Psoas muscle (tissue), 8 donors: ENCODE data around the gene C2CD2. TPM values are rescaled to one million over a fixed set of nuclear protein-coding genes. Genes with fewer than 3 reads are reported as not detected.

Source experiments
- ATAC-seq, 4 donors: fragments of 200-7000 bp; cut with Tn5 transposase; one replicate each; pipeline ENCODE4 v1.9.1; 2020; ENCODE audit warnings: moderate library complexity in 3 of 4, mild to moderate bottlenecking in 2 of 4
- DNase-seq, 2 donors: peaks; one replicate each; pipeline ENCODE4 v3.0.0-alpha.2; 2020
- H3K27ac ChIP-seq: fragments of 200-600 bp; one replicate; pipeline ENCODE4 v1.8.0; 2022
- H3K27me3 ChIP-seq, 3 donors: fragments of 200-600 bp in 1 of 3; one replicate each; pipeline versions ENCODE4 v1.6.1 to v1.8.0; 2013 to 2022; ENCODE audit warnings: low read length in 2 of 3, mild to moderate bottlenecking in 2 of 3, moderate library complexity in 1 of 3; ENCODE audit not compliant: insufficient read depth in 3 of 3
- H3K36me3 ChIP-seq, 2 donors: fragments of 200-600 bp in 1 of 2; one replicate each; pipeline versions ENCODE4 v1.6.1 to v1.8.0; 2013 to 2022; ENCODE audit warnings: low read depth in 1 of 2, mild to moderate bottlenecking in 1 of 2, moderate library complexity in 1 of 2; ENCODE audit not compliant: insufficient read depth in 1 of 2
- H3K4me1 ChIP-seq: fragments of 200-600 bp; one replicate; pipeline ENCODE4 v1.8.0; 2022
- H3K4me3 ChIP-seq: fragments of 200-600 bp; one replicate; pipeline ENCODE4 v1.8.0; 2022; ENCODE audit warnings: mild to moderate bottlenecking
- H3K9me3 ChIP-seq: fragments of 200-600 bp; one replicate; pipeline ENCODE4 v1.8.0; 2022
- WGBS, 3 donors: extraction: QIAGEN DNeasy Blood & Tissue Kit; methylation state at CpG; one replicate each; pipeline versions ENCODE4 v1.1.6 to v1.1.7; 2013; 5-methylcytosine and 5-hydroxymethylcytosine counted together
- intact Hi-C, 2 donors: fragments of 100-400 bp; cut with DNase I; formaldehyde crosslinking; loops; one replicate each; pipeline versions ENCODE4 v1.11.0 to v1.14.2; 2022
- polyA plus RNA-seq, 3 donors: library from polyadenylated mRNA; stranded (reverse); fragments of 200-250 nt; gene quantifications; one replicate each; pipeline ENCODE4 v1.2.3, GENCODE V29; 2013
- total RNA-seq, 4 donors: library from RNA; stranded (reverse); fragmentation: NEBNext Ultra II Directional in 2 of 4; extraction: Animal tissue kit (Norgen Biotek cat#: 25700) in 2 of 4; gene quantifications; one replicate each; pipeline versions ENCODE4 v1.2.1 to v1.2.4, GENCODE V29; 2021 to 2023
- TF ChIP-seq, protein P1 (sequence below): fragments of 200-600 bp; IDR thresholded peaks from one replicate; pipeline ENCODE4 v1.8.0; 2022; ENCODE audit warnings: antibody characterized with exemption
- donor health status: healthy with polysubstance abuse.
- donor health status: DM: no; HTN: no; CAD: no; lungs with moderate emphysema.
- donor health status: Bipolar disorder and iron deficiency.
- donor health status: healthy.
- donor health status: DM: yes; HTN: yes; CAD: no.
- donor health status: DM: no; HTN: no; CAD: no.
- donor health status: DM: no; HTN: no; CAD: no.
- donor health status: DM: yes; HTN: yes; CAD: no.

The C2CD2 gene
- total and polyA plus RNA-seq, 7 donors: 1.6 to 6.6 (median 3.2) TPM

GRCh38 chr21:41992576-41992975, 38.8 kb upstream of the C2CD2 start:
- Histone ChIP-seq H3K27me3 (no peaks in the 10 kb centered on the region), H3K27ac (no peak overlapping the region), H3K4me3 (no peak overlapping the region), H3K36me3 (peaks cover 9 to 44% of the 10 kb centered on the region in 2 donors), H3K4me1 (peaks cover 5% of the 10 kb centered on the region), H3K9me3 (no peaks in the 10 kb centered on the region)
- no peak for ATAC-seq
- intact Hi-C loops: no loop called here
- no peak for DNase-seq
- TF ChIP-seq, protein P1, sequence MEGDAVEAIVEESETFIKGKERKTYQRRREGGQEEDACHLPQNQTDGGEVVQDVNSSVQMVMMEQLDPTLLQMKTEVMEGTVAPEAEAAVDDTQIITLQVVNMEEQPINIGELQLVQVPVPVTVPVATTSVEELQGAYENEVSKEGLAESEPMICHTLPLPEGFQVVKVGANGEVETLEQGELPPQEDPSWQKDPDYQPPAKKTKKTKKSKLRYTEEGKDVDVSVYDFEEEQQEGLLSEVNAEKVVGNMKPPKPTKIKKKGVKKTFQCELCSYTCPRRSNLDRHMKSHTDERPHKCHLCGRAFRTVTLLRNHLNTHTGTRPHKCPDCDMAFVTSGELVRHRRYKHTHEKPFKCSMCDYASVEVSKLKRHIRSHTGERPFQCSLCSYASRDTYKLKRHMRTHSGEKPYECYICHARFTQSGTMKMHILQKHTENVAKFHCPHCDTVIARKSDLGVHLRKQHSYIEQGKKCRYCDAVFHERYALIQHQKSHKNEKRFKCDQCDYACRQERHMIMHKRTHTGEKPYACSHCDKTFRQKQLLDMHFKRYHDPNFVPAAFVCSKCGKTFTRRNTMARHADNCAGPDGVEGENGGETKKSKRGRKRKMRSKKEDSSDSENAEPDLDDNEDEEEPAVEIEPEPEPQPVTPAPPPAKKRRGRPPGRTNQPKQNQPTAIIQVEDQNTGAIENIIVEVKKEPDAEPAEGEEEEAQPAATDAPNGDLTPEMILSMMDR: no peak
- 98% methylated on average over 15 of the region's 15 CpGs for WGBS, 3 donors

DNA sequence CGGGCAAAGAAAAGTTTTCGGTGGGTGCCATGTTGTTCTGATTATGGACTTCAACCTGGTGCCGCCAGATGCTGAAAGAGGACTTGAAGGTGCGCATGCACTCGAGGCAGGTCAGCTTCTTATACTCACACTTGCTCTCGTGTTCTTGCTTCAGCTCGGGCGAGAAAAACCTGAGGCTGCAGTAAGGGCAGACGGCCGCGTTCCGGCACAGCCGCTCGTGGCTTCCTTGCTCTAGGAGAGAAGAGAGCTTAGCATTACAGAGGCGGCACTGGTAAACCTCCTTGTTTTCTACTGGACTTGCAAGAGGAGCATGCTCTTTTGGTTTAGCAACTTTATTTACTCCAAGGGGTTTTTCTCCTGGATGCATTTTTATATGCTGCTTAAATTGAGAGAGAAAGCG, 37.8 kb upstream of the C2CD2 start:
- Histone ChIP-seq H3K4me1 (no peaks in the 10 kb centered on the region), H3K36me3 (peaks cover 9 to 44% of the 10 kb centered on the region in 2 donors), H3K27ac (no peak overlapping the region), H3K27me3 (no peaks in the 10 kb centered on the region), H3K9me3 (no peaks in the 10 kb centered on the region), H3K4me3 (no peak overlapping the region)
- DNase-seq: no peak
- WGBS, 3 donors: 96 to 98% (median 97%) methylated on average over 16 of the region's 16 CpGs
- TF ChIP-seq, protein P1: no peak
- ATAC-seq: no peak
- intact Hi-C loops: no loop called here

GRCh38 chr21:41989698-41990097, 35.9 kb upstream of the C2CD2 start:
- peaks cover 9 to 44% of the 10 kb centered on the region in 2 donors for H3K36me3 ChIP-seq

GRCh38 chr21:41987310-41987709, 33.5 kb upstream of the C2CD2 start:
- intact Hi-C loops: no loop called here
- peaks cover 4 to 24% of the 10 kb centered on the region in 2 donors for H3K36me3 ChIP-seq
- TF ChIP-seq, protein P1: no peak
- no peaks in the 10 kb centered on the region for H3K4me1 ChIP-seq
- H3K9me3 ChIP-seq: no peaks in the 10 kb centered on the region
- no peak for ATAC-seq
- no peak for DNase-seq
- no peak overlapping the region for H3K4me3 ChIP-seq
- 93 to 96% (median 95%) methylated on average over 3 of the region's 3 CpGs for WGBS, 3 donors
- H3K27me3 ChIP-seq: no peaks in the 10 kb centered on the region
- H3K27ac ChIP-seq: no peak overlapping the region

More at GRCh38 chr21:41989698-41990097, 35.9 kb upstream of the C2CD2 start:
- WGBS, 3 donors: 89 to 93% (median 93%) methylated on average over 2 of the region's 2 CpGs
- no peaks in the 10 kb centered on the region for H3K9me3 ChIP-seq
- H3K4me3 ChIP-seq: no peak overlapping the region
- H3K27ac ChIP-seq: no peak overlapping the region
- no peaks in the 10 kb centered on the region for H3K4me1 ChIP-seq
- no peaks in the 10 kb centered on the region for H3K27me3 ChIP-seq
- TF ChIP-seq, protein P1: no peak
- intact Hi-C loops: no loop called here
- ATAC-seq (no peak), DNase-seq (no peak)
